ENCODE data around the gene NEURL1.

The NEURL1 gene

DNA sequence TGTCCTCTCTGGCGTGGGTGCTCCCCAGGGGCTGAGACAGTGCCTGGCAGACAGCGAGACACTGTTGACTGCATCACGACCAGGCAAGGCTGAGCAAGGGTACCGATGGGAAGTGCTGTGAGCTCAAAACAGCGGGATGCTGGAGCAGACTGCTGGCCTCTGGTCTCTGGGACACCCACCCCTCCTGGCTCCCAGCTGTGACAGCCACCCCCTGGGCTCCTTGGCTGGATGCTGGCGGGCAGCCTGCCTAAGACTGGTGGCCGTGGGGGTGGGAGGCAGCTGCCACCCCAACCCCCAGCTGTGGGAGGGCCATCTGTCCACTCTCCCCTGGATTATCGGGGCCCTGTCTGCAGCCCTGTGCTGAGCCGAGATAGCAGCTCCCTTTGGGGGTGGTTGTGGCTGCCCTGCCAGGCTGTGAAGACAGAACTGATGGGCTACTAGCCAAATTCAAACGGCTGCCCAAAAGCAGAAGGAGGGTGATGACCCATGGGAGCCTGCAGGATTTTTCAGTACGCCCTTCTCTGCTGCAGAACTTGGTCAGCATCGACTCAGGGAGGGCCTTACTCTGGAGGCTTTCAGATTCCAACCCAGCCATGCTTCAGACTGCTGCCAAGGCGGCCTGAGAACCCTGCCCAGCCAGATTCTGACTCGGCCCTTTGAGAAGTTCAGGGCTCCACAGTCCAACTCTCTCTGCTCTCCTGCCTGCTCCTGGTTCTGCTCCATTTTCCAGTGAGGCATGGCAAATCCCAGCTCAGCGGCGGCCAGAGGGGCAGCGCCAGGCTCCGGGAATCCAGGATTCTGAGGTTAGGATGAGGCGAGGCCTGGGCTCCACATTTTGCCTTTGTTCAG, 125.3 kb downstream of the NEURL1 start:
- no CpG with 5 or more reads among the region's 19 CpGs for WGBS (ENCODE audit: extremely low coverage, insufficient coverage, insufficient read length)

DNA sequence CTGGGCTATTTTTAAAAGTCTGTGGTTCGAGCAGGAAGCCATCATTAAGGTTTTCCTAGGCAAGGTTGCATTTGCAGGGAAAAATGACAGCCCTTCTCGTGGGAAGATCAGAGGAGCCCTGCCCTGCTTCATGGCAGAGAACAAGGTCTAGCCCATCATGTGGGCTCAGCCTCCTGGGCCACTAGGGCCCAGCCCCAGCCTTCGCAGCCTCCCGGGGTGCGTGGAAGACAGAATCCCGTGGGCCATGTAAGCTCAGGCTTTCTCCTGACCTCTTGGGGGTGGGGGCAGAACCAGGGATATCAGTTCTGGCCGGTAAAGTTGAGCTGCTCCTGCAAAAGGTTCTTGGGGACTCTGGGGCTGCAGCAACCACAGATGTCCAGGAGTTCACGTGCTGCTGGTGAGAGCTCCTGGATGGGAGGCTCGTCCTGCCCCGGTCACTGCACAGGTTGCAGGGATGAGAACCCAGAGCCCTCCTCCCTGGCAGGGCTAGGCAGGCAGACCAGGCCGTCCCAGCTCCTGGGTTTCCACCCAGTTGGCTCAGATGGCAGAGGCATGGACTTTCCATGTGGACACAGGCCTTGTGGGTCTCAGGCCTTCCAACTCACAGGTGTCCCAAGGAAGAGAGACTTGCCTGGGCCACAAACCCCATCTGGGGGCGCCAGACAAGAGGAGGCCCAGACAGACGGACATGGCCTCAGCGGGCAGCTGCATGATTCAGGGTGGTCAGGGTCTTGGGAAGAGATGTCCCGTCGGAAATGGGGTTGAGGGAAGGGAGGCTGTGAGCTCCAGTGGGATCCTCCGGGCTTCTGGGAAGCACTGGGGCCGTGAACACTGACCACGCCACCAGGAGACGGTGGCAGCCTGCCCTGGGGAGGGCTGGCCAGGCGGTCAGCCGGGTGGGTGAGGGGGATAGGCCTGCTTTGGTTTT, 126.2 kb downstream of the NEURL1 start:
- no peak overlapping the region for H3K18ac ChIP-seq (ENCODE audit: low read length)
- H3K4ac ChIP-seq (ENCODE audit: low read depth, low read length): no peak overlapping the region
- peaks cover 0 to 6% of the 10 kb centered on the region in 2 experiments for H3K4me1 ChIP-seq (ENCODE audit: control insufficient read depth in 1 of 2, insufficient read depth in 2 of 2, low read length in 2 of 2)
- H3K79me2 ChIP-seq (ENCODE audit: control insufficient read depth, insufficient read depth, low read length, poor library complexity): no peaks in the 10 kb centered on the region
- H2BK120ac ChIP-seq (ENCODE audit: insufficient read depth, low read length, poor library complexity): no peak overlapping the region
- H3K79me1 ChIP-seq (ENCODE audit: low read length): no peaks in the 10 kb centered on the region
- DNase-seq: no peak
- no peak overlapping the region for H4K8ac ChIP-seq (ENCODE audit: low read depth, low read length)
- no peak overlapping the region for H3K14ac ChIP-seq (ENCODE audit: low read length)
- no peak overlapping the region for H3K9ac ChIP-seq (ENCODE audit: low read length)
- no CpG with 5 or more reads among the region's 22 CpGs for WGBS (ENCODE audit: extremely low coverage, insufficient coverage, insufficient read length)
- no peak overlapping the region for H3K4me2 ChIP-seq (ENCODE audit: low read length)
- H2BK12ac ChIP-seq (ENCODE audit: low read length): no peak overlapping the region
- no peak overlapping the region for H2BK5ac ChIP-seq (ENCODE audit: low read depth, low read length, poor library complexity)
- no peak overlapping the region for H4K91ac ChIP-seq (ENCODE audit: low read depth, low read length)
- no peak overlapping the region for H3K27ac ChIP-seq (ENCODE audit: low read depth, low read length)
- H3K23ac ChIP-seq (ENCODE audit: low read length): no peak overlapping the region
- H4K12ac ChIP-seq (ENCODE audit: low read depth, low read length): no peak overlapping the region
- H3K36me3 ChIP-seq (ENCODE audit: control insufficient read depth in 1 of 2, insufficient read depth in 2 of 2, low read length in 2 of 2): peaks cover 18 to 25% of the 10 kb centered on the region in 2 experiments
- no peaks in the 10 kb centered on the region for H3K27me3 ChIP-seq (ENCODE audit: insufficient read depth, low read length)
- H3K4me3 ChIP-seq (ENCODE audit: low read depth, low read length): no peak overlapping the region
- peaks cover 3% of the 10 kb centered on the region for H3K9me3 ChIP-seq (ENCODE audit: insufficient read depth, low read depth, low read length)
- no peak overlapping the region for H2AFZ ChIP-seq (ENCODE audit: insufficient read depth, low read length, poor library complexity)
- no peak overlapping the region for H2AK5ac ChIP-seq (ENCODE audit: low read length)

More for the DNA sequence above, 125.3 kb downstream of the NEURL1 start:
- Histone ChIP-seq H3K14ac (ENCODE audit: low read length) (no peak overlapping the region), H2BK5ac (ENCODE audit: low read depth, low read length, poor library complexity) (no peak overlapping the region), H3K79me2 (ENCODE audit: control insufficient read depth, insufficient read depth, low read length, poor library complexity) (no peaks in the 10 kb centered on the region), H3K9me3 (ENCODE audit: insufficient read depth, low read depth, low read length) (peaks cover 3% of the 10 kb centered on the region), H3K4me3 (ENCODE audit: low read depth, low read length) (no peak overlapping the region), H4K12ac (ENCODE audit: low read depth, low read length) (no peak overlapping the region), H3K27me3 (ENCODE audit: insufficient read depth, low read length) (no peaks in the 10 kb centered on the region), H3K36me3 (ENCODE audit: control insufficient read depth in 1 of 2, insufficient read depth in 2 of 2, low read length in 2 of 2) (peaks cover 17 to 25% of the 10 kb centered on the region in 2 experiments), H3K23ac (ENCODE audit: low read length) (no peak overlapping the region), H2AK5ac (ENCODE audit: low read length) (no peak overlapping the region), H2BK12ac (ENCODE audit: low read length) (no peak overlapping the region), H2AFZ (ENCODE audit: insufficient read depth, low read length, poor library complexity) (no peak overlapping the region), H3K18ac (ENCODE audit: low read length) (no peak overlapping the region), H3K4me2 (ENCODE audit: low read length) (no peak overlapping the region), H3K9ac (ENCODE audit: low read length) (no peak overlapping the region), H2BK120ac (ENCODE audit: insufficient read depth, low read length, poor library complexity) (no peak overlapping the region), H4K91ac (ENCODE audit: low read depth, low read length) (no peak overlapping the region), H3K4ac (ENCODE audit: low read depth, low read length) (no peak overlapping the region), H3K4me1 (ENCODE audit: control insufficient read depth in 1 of 2, insufficient read depth in 2 of 2, low read length in 2 of 2) (peaks cover 0 to 6% of the 10 kb centered on the region in 2 experiments), H3K79me1 (ENCODE audit: low read length) (no peaks in the 10 kb centered on the region), H4K8ac (ENCODE audit: low read depth, low read length) (no peak overlapping the region), H3K27ac (ENCODE audit: low read depth, low read length) (no peak overlapping the region)
- DNase-seq: no peak

DNA sequence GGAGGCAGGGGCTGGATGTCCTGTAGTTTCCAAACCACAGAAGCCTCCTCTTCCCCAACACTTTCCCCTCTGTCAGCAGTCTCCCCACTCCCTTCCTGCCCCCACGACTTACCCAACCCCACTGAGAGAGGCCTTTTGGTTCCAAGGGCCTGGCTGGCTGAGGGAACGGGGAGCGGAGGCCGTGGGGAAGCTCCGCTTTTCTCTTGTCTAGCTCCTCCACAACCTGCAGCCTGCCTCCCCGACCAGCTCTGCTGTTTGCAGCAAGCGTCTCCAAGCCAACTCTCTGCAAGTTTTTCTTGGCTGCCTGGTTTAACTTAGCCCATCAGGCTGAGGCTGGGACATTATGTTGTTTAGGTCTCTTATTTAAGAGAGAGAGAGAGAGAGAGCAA, 126.8 kb downstream of the NEURL1 start:
- WGBS (ENCODE audit: extremely low coverage, insufficient coverage, insufficient read length): no CpG with 5 or more reads among the region's 7 CpGs
- Histone ChIP-seq H3K14ac (ENCODE audit: low read length) (no peak overlapping the region), H3K4ac (ENCODE audit: low read depth, low read length) (no peak overlapping the region), H3K4me2 (ENCODE audit: low read length) (no peak overlapping the region), H3K79me1 (ENCODE audit: low read length) (no peaks in the 10 kb centered on the region), H3K9ac (ENCODE audit: low read length) (no peak overlapping the region), H2AK5ac (ENCODE audit: low read length) (no peak overlapping the region), H3K79me2 (ENCODE audit: control insufficient read depth, insufficient read depth, low read length, poor library complexity) (no peaks in the 10 kb centered on the region), H2BK120ac (ENCODE audit: insufficient read depth, low read length, poor library complexity) (no peak overlapping the region), H3K27me3 (ENCODE audit: insufficient read depth, low read length) (no peaks in the 10 kb centered on the region), H4K12ac (ENCODE audit: low read depth, low read length) (no peak overlapping the region), H2BK5ac (ENCODE audit: low read depth, low read length, poor library complexity) (no peak overlapping the region), H3K27ac (ENCODE audit: low read depth, low read length) (no peak overlapping the region), H3K4me1 (ENCODE audit: control insufficient read depth in 1 of 2, insufficient read depth in 2 of 2, low read length in 2 of 2) (peaks cover 0 to 4% of the 10 kb centered on the region in 2 experiments), H4K8ac (ENCODE audit: low read depth, low read length) (no peak overlapping the region), H3K36me3 (ENCODE audit: control insufficient read depth in 1 of 2, insufficient read depth in 2 of 2, low read length in 2 of 2) (peaks cover 18 to 28% of the 10 kb centered on the region in 2 experiments), H3K23ac (ENCODE audit: low read length) (no peak overlapping the region), H2AFZ (ENCODE audit: insufficient read depth, low read length, poor library complexity) (no peak overlapping the region), H2BK12ac (ENCODE audit: low read length) (no peak overlapping the region), H4K91ac (ENCODE audit: low read depth, low read length) (no peak overlapping the region), H3K4me3 (ENCODE audit: low read depth, low read length) (no peak overlapping the region), H3K9me3 (ENCODE audit: insufficient read depth, low read depth, low read length) (peaks cover 3% of the 10 kb centered on the region), H3K18ac (ENCODE audit: low read length) (no peak overlapping the region)
- no peak for DNase-seq

DNA sequence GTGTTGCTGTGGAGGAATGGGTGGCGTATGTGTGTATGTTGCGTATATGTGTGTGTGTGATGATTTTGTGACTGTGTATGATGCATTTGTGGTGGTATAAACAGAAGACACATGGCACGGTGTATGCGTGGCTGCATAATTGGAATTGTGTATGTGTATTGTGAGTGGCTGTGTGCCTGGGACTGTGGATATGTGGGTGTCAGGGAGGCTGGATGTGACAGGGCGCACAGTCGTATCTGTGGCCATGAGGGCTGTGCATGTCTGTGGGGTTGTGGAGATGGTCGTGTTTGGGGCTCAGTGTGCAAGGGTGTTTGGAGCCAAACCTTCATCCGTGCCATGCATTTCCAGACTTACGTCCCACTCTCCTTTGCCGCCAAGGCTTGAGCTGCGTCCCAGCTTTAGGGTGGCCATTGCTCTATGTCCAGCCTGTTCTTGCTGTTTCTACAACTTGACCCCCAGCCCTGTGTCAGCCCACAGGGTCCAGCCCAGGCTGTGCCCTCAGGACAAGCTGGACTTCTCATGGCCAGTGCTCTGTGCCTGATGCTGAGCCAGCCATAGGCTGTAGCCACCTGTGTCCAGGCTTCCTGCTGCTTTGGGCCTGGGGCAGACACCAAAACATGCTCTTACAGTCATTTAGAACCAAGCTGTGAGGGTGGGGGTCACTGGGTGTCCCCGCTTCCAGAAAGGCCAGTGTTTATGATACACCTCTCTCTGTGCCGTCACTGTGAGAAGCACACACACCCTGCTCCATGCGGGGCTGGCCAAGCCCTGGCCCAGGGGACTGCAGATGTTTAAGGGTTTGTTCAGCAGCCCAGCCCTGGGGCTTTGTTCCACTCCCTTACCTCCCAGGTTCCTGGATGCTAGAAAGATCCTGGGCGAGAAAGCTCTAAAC, 127.6 kb downstream of the NEURL1 start:
- no peaks in the 10 kb centered on the region for H3K79me2 ChIP-seq (ENCODE audit: control insufficient read depth, insufficient read depth, low read length, poor library complexity)
- H3K4me1 ChIP-seq (ENCODE audit: control insufficient read depth in 1 of 2, insufficient read depth in 2 of 2, low read length in 2 of 2): no peaks in the 10 kb centered on the region
- H4K8ac ChIP-seq (ENCODE audit: low read depth, low read length): no peak overlapping the region
- H3K79me1 ChIP-seq (ENCODE audit: low read length): no peaks in the 10 kb centered on the region
- 100% methylated on average over 2 of the region's 15 CpGs for WGBS (ENCODE audit: extremely low coverage, insufficient coverage, insufficient read length)
- no peak overlapping the region for H2AFZ ChIP-seq (ENCODE audit: insufficient read depth, low read length, poor library complexity)
- peaks cover 3% of the 10 kb centered on the region for H3K9me3 ChIP-seq (ENCODE audit: insufficient read depth, low read depth, low read length)
- peaks cover 21 to 32% of the 10 kb centered on the region in 2 experiments for H3K36me3 ChIP-seq (ENCODE audit: control insufficient read depth in 1 of 2, insufficient read depth in 2 of 2, low read length in 2 of 2)
- H3K4me2 ChIP-seq (ENCODE audit: low read length): no peak overlapping the region
- no peak overlapping the region for H3K14ac ChIP-seq (ENCODE audit: low read length)
- H3K4me3 ChIP-seq (ENCODE audit: low read depth, low read length): no peak overlapping the region
- H3K27ac ChIP-seq (ENCODE audit: low read depth, low read length): no peak overlapping the region
- no peak overlapping the region for H4K12ac ChIP-seq (ENCODE audit: low read depth, low read length)
- H2BK120ac ChIP-seq (ENCODE audit: insufficient read depth, low read length, poor library complexity): no peak overlapping the region
- no peak overlapping the region for H4K91ac ChIP-seq (ENCODE audit: low read depth, low read length)
- H3K18ac ChIP-seq (ENCODE audit: low read length): no peak overlapping the region
- H2BK5ac ChIP-seq (ENCODE audit: low read depth, low read length, poor library complexity): no peak overlapping the region
- no peak overlapping the region for H3K9ac ChIP-seq (ENCODE audit: low read length)
- no peak for DNase-seq
- H2AK5ac ChIP-seq (ENCODE audit: low read length): no peak overlapping the region
- H3K4ac ChIP-seq (ENCODE audit: low read depth, low read length): no peak overlapping the region
- no peak overlapping the region for H2BK12ac ChIP-seq (ENCODE audit: low read length)
- H3K27me3 ChIP-seq (ENCODE audit: insufficient read depth, low read length): no peaks in the 10 kb centered on the region
- H3K23ac ChIP-seq (ENCODE audit: low read length): no peak overlapping the region

All from trophoblast cell (in vitro differentiated cells and primary cell).